GM12878 (cell line): Measurements from ENCODE around the gene PTPRN2. TPM values are rescaled to one million over a fixed set of nuclear protein-coding genes. Genes with fewer than 3 reads are reported as not detected.

ENCODE experiments used
- ATAC-seq: fragments of 200-7000 bp; cut with Tn5 transposase; 3 replicates; pipeline ENCODE4 v1.9.1; 2020; ENCODE audit warnings: mild to moderate bottlenecking, moderate library complexity
- BruUV-seq: library from RNA; stranded (reverse); fragments of 400-500 nt; replicated peaks from 2 replicates; lab custom pipeline; 2021; lab: Mats Ljungman, UMichigan
- CTCF ChIA-PET: fragments of 300-600 bp; sonication (Branson Sonifier 250); formaldehyde crosslinking; extraction: SDS; loops from one replicate; lab custom pipeline; 2021; ENCODE audit warnings: inconsistent platforms; lab: Yijun Ruan, JAX
- POLR2A ChIA-PET: fragments of 350-600 bp; formaldehyde crosslinking; extraction: SDS; loops from one replicate; lab custom pipeline; 2021; ENCODE audit warnings: inconsistent platforms; lab: Charles Lee
- RAD21 ChIA-PET: fragments of 300-600 bp; sonication (Branson Sonifier 250); formaldehyde crosslinking; loops from one replicate; lab custom pipeline; 2023; ENCODE audit warnings: antibody characterized with exemption; ENCODE audit not compliant: unreplicated experiment; lab: Charles Lee
- SMC1A ChIA-PET: fragments of 300-600 bp; sonication (Branson Sonifier 250); formaldehyde crosslinking; loops from one replicate; lab custom pipeline; 2023; ENCODE audit not compliant: unreplicated experiment, uncharacterized antibody; lab: Charles Lee
- DNase-seq: peaks from one replicate; pipeline ENCODE4 v3.0.0-alpha.2; 2011; ENCODE audit warnings: low read depth, low spot score
- FAIRE-seq: peaks from 3 replicates; lab custom pipeline; 2011; peaks lifted over from hg19 to GRCh38; lab: Jason Lieb, UNC
- H2AFZ ChIP-seq: 2 replicates; pipeline ENCODE4 v1.6.0; 2011; ENCODE audit warnings: low read depth, low read length, control low read depth; ENCODE audit not compliant: control insufficient read depth
- H3K27ac ChIP-seq: 2 replicates; pipeline ENCODE4 v1.5.1; 2011; ENCODE audit warnings: control low read depth; ENCODE audit not compliant: control insufficient read depth, insufficient read depth
- H3K27me3 ChIP-seq, 2 experiments: replicated peaks in 1 of 2; 2 replicates each; pipeline versions ENCODE4 v1.6.0 to v1.6.1; 2011; ENCODE audit warnings: low read length in 1 of 2; ENCODE audit not compliant: control insufficient read depth in 2 of 2, insufficient read depth in 2 of 2
- H3K36me3 ChIP-seq, 2 experiments: 2 replicates each; pipeline ENCODE4 v1.5.1; 2011; ENCODE audit warnings: low read length in 1 of 2; ENCODE audit not compliant: control insufficient read depth in 2 of 2, insufficient read depth in 2 of 2
- H3K4me1 ChIP-seq: 2 replicates; pipeline ENCODE4 v1.6.1; 2011; ENCODE audit warnings: mild to moderate bottlenecking, low read length, moderate library complexity, mixed read lengths; ENCODE audit not compliant: control insufficient read depth, insufficient read depth
- H3K4me2 ChIP-seq: 2 replicates; pipeline ENCODE4 v1.6.0; 2011; ENCODE audit warnings: control low read depth; ENCODE audit not compliant: control insufficient read depth, insufficient read depth
- H3K4me3 ChIP-seq: fragments of 200-600 bp; sonication (generic); 2 replicates; pipeline ENCODE4 v1.5.1; 2016
- H3K79me2 ChIP-seq: 2 replicates; pipeline ENCODE4 v1.6.0; 2011; ENCODE audit warnings: low read length; ENCODE audit not compliant: control insufficient read depth, insufficient read depth
- H3K9ac ChIP-seq: 2 replicates; pipeline ENCODE4 v1.8.0; 2011; ENCODE audit warnings: low read length, control low read depth, mixed read lengths; ENCODE audit not compliant: control insufficient read depth, insufficient read depth
- H3K9me3 ChIP-seq: replicated peaks from 3 replicates; pipeline ENCODE4 v1.5.1; 2011; ENCODE audit warnings: mild to moderate bottlenecking, low read length; ENCODE audit not compliant: control insufficient read depth, insufficient read depth
- H4K20me1 ChIP-seq: 2 replicates; pipeline ENCODE4 v1.6.0; 2011; ENCODE audit not compliant: control insufficient read depth, insufficient read depth
- BRCA1 ChIP-seq: IDR thresholded peaks from 2 replicates; pipeline ENCODE4 v1.6.1; 2011; ENCODE audit warnings: low read depth, low read length, improper control_type of control experiment
- CHD4 ChIP-seq: fragments of 200-600 bp; sonication (generic); IDR thresholded peaks from 2 replicates; pipeline ENCODE4 v1.6.1; 2016; ENCODE audit warnings: mild to moderate bottlenecking
- TCF7 ChIP-seq: IDR thresholded peaks from 2 replicates; pipeline ENCODE4 v1.6.1; 2014; ENCODE audit warnings: antibody characterized with exemption, borderline replicate concordance
- WGBS: methylation state at CpG from one replicate; pipeline ENCODE4 v1.1.6; 2016; ENCODE audit warnings: low lambda C conversion rate; ENCODE audit not compliant: insufficient replicate concordance, insufficient coverage; ENCODE audit errors: missing lambda C conversion rate; 5-methylcytosine and 5-hydroxymethylcytosine counted together
- in situ Hi-C: fragments of 300-500 bp; cut with MboI; formaldehyde crosslinking; loops from 9 replicates; pipeline ENCODE4 v1.14.3; 2018; ENCODE audit warnings: mixed read lengths
- intact Hi-C: fragments of 100-400 bp; cut with micrococcal nuclease; formaldehyde crosslinking; loops from one replicate; pipeline ENCODE4 v1.14.2; 2022; ENCODE audit not compliant: unreplicated experiment
- polyA plus RNA-seq, 11 experiments: library from polyadenylated mRNA; depleted of rRNA in 4 of 11; unstranded in 6 of 11; stranded (reverse) in 5 of 11; fragments of >200 nt; fragmentation: Nextera tagmentation in 4 of 11; fragmentation: Illumina TruSeq in 1 of 11; extraction: Ambion mirVana in 4 of 11; extraction: Trizol in 1 of 11; gene quantifications; 1 replicate in 1 of 11; 2 replicates in 10 of 11; pipeline versions ENCODE4 v1.2.1 to v1.2.3, GENCODE V29; 2011 to 2016; ENCODE audit warnings: inconsistent platforms in 2 of 11, missing spikeins in 2 of 11, low read depth in 1 of 11
- total RNA-seq, 4 experiments: library from RNA; depleted of rRNA in 3 of 4; stranded (reverse); fragments of >200 nt in 3 of 4; fragmentation: Illumina TruSeq in 1 of 4; extraction: Trizol in 1 of 4; gene quantifications; 2 replicates each; pipeline versions ENCODE4 v1.2.1 to v1.2.3, GENCODE V29; 2013 to 2021
- TF ChIP-seq, protein P1 (sequence below): IDR thresholded peaks from 2 replicates; pipeline ENCODE4 v1.6.1; 2012; ENCODE audit warnings: improper control_type of control experiment, low read depth, low read length; ENCODE audit not compliant: insufficient replicate concordance

PTPRN2 gene
- total and polyA plus RNA-seq, 10 of the 15 experiments (the other 5 are each of a cell fraction or from before 2014, with no cell fraction given): 5.4 TPM; not detected in 9

DNA sequence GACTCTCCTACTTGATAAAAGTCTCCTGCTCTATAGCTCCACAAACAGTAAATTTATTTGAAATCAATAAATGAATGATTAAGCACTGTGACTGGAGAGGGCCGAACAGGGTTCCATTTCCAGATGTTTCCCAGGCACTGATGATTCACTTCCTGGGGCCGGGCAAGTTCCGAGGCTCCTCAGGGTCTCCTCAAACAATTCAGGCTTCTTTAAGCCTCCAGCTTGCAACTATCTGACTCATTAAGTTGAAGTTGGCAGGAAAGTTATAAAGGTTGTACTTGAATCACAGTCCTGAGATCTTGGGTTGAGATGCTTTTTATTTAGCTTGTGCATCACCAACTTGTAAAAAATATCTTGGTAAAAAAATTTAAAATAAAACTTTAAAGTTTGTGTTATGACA lies 637.9 kb downstream of the PTPRN2 start:
- SMC1A ChIA-PET: no interaction called here

More for the DNA sequence above, 637.9 kb downstream of the PTPRN2 start:
- Histone ChIP-seq H3K36me3 (no peaks in the 10 kb centered on the region), H3K4me3 (no peak overlapping the region), H3K9ac (no peak overlapping the region), H3K27me3 (no peaks in the 10 kb centered on the region), H3K9me3 (peaks cover 2% of the 10 kb centered on the region; the same call in 1 of the 3 replicates), H3K4me2 (no peak overlapping the region), H3K27ac (no peak overlapping the region), H4K20me1 (no peaks in the 10 kb centered on the region), H3K4me1 (no peaks in the 10 kb centered on the region), H2AFZ (no peak overlapping the region), H3K79me2 (no peaks in the 10 kb centered on the region)
- CTCF ChIA-PET: no interaction called here
- WGBS: 31% methylated on average over 3 of the region's 3 CpGs
- ATAC-seq: no peak
- no peak for FAIRE-seq
- RAD21 ChIA-PET: no interaction called here
- in situ Hi-C loops (no loop called here), intact Hi-C loops (no loop called here)
- no TSS peak for BruUV-seq
- no peak for DNase-seq
- TF ChIP-seq BRCA1 (no peak), CHD4 (no peak), TCF7 (no peak)
- TF ChIP-seq, protein P1, sequence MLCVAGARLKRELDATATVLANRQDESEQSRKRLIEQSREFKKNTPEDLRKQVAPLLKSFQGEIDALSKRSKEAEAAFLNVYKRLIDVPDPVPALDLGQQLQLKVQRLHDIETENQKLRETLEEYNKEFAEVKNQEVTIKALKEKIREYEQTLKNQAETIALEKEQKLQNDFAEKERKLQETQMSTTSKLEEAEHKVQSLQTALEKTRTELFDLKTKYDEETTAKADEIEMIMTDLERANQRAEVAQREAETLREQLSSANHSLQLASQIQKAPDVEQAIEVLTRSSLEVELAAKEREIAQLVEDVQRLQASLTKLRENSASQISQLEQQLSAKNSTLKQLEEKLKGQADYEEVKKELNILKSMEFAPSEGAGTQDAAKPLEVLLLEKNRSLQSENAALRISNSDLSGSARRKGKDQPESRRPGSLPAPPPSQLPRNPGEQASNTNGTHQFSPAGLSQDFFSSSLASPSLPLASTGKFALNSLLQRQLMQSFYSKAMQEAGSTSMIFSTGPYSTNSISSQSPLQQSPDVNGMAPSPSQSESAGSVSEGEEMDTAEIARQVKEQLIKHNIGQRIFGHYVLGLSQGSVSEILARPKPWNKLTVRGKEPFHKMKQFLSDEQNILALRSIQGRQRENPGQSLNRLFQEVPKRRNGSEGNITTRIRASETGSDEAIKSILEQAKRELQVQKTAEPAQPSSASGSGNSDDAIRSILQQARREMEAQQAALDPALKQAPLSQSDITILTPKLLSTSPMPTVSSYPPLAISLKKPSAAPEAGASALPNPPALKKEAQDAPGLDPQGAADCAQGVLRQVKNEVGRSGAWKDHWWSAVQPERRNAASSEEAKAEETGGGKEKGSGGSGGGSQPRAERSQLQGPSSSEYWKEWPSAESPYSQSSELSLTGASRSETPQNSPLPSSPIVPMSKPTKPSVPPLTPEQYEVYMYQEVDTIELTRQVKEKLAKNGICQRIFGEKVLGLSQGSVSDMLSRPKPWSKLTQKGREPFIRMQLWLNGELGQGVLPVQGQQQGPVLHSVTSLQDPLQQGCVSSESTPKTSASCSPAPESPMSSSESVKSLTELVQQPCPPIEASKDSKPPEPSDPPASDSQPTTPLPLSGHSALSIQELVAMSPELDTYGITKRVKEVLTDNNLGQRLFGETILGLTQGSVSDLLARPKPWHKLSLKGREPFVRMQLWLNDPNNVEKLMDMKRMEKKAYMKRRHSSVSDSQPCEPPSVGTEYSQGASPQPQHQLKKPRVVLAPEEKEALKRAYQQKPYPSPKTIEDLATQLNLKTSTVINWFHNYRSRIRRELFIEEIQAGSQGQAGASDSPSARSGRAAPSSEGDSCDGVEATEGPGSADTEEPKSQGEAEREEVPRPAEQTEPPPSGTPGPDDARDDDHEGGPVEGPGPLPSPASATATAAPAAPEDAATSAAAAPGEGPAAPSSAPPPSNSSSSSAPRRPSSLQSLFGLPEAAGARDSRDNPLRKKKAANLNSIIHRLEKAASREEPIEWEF: no peak
- POLR2A ChIA-PET: no interaction called here
